ENCODE results near the gene ZKSCAN4. TPM values are rescaled to one million over a fixed set of nuclear protein-coding genes. Genes with fewer than 3 reads are reported as not detected.

ZKSCAN4 gene
- total RNA-seq, 4 donors from 2014 or later: 4.4 to 6.4 (median 5.9) TPM

GRCh38 chr6:28235912-28236452 lies 16.1 kb downstream of the ZKSCAN4 start:
- intact Hi-C loops (cut with DNase I; ENCODE audit: low total_unique reads): no loop called here
- 87 to 89% methylated on average over 3 of the region's 3 CpGs for WGBS, 2 donors

GRCh38 chr6:28232785-28233184 lies 19.3 kb downstream of the ZKSCAN4 start:
- H3K4me3 ChIP-seq (ENCODE audit: low read depth, poor library complexity, severe bottlenecking): no peak overlapping the region
- no peak for DNase-seq (ENCODE audit: low spot score in 2 of 2)
- 95% methylated on average over 11 of the region's 11 CpGs for WGBS, 2 donors
- TF ChIP-seq CTCF (IDR thresholded peaks at IDR 0.05): no peak
- TF ChIP-seq POLR2A (IDR thresholded peaks at IDR 0.05): no peak
- intact Hi-C loops (cut with DNase I; ENCODE audit: low total_unique reads): no loop called here

More at GRCh38 chr6:28235912-28236452, 16.1 kb downstream of the ZKSCAN4 start:
- no peak for DNase-seq (ENCODE audit: low spot score in 2 of 2)
- H3K4me3 ChIP-seq (ENCODE audit: low read depth, poor library complexity, severe bottlenecking): no peak overlapping the region
- TF ChIP-seq CTCF (IDR thresholded peaks at IDR 0.05) (no peak), POLR2A (IDR thresholded peaks at IDR 0.05) (no peak)

GRCh38 chr6:28226460-28226859 lies 25.6 kb downstream of the ZKSCAN4 start:
- DNase-seq (ENCODE audit: low spot score in 2 of 2): no peak
- intact Hi-C loops (cut with DNase I; ENCODE audit: low total_unique reads): no loop called here
- H3K4me3 ChIP-seq (ENCODE audit: low read depth, poor library complexity, severe bottlenecking): no peak overlapping the region
- WGBS, 2 donors: 95 to 96% methylated on average over 2 of the region's 2 CpGs
- TF ChIP-seq POLR2A (IDR thresholded peaks at IDR 0.05) (no peak), CTCF (IDR thresholded peaks at IDR 0.05) (no peak)

GRCh38 chr6:28225056-28225834 lies 26.8 kb downstream of the ZKSCAN4 start, which contains the start of gene ZSCAN9:
TSS of gene ZSCAN9 (plus strand) at chr6:28225275. CDS start at chr6:28227085, 1,810 bp downstream.
- no peak for TF ChIP-seq CTCF (IDR thresholded peaks at IDR 0.05)
- TF ChIP-seq POLR2A (IDR thresholded peaks at IDR 0.05): no peak
- DNase-seq (ENCODE audit: low spot score in 2 of 2): peak; percentile 79 to 95
- 1 to 2% methylated on average over 45 of the region's 45 CpGs for WGBS, 2 donors
- H3K4me3 ChIP-seq (ENCODE audit: low read depth, poor library complexity, severe bottlenecking): peak within 1 kb of the TSS; percentile 79
- intact Hi-C loops (cut with DNase I; ENCODE audit: low total_unique reads): no loop called here

GRCh38 chr6:28224131-28225055 lies 27.7 kb downstream of the ZKSCAN4 start:
- WGBS, 2 donors: 52 to 55% methylated on average over 8 to 9 of the region's 9 CpGs
- no peak overlapping the region for H3K4me3 ChIP-seq (ENCODE audit: low read depth, poor library complexity, severe bottlenecking)
- no peak for DNase-seq (ENCODE audit: low spot score in 2 of 2)
- TF ChIP-seq POLR2A (IDR thresholded peaks at IDR 0.05) (no peak), CTCF (IDR thresholded peaks at IDR 0.05) (no peak)
- intact Hi-C loops (cut with DNase I; ENCODE audit: low total_unique reads): no loop called here
